Naive thymus-derived CD4-positive, alpha-beta T cell (primary cell): ENCODE measurements around the gene TEKT2. TPM values are rescaled to one million over a fixed set of nuclear protein-coding genes. Genes with fewer than 3 reads are reported as not detected.

Source experiments
- ATAC-seq: fragments of 150-1000 bp; cut with Tn5 transposase; 2 replicates; pipeline ENCODE4 v1.10.0; 2021; ENCODE audit warnings: mild to moderate bottlenecking, moderate library complexity
- CTCF ChIA-PET: fragments of 350-600 bp; sonication (Branson Sonifier 250); formaldehyde crosslinking; loops from one replicate; lab custom pipeline; 2021; ENCODE audit warnings: antibody characterized with exemption; lab: Charles Lee
- POLR2A ChIA-PET: fragments of 350-600 bp; sonication (Branson Sonifier 250); formaldehyde crosslinking; loops from one replicate; lab custom pipeline; 2021; ENCODE audit warnings: antibody characterized with exemption, inconsistent platforms; lab: Charles Lee
- DNase-seq, 9 donors: peaks; one replicate each; pipeline versions ENCODE4 v3.0.0 to v3.0.0-alpha.2; 2020 to 2022; ENCODE audit warnings: mixed read lengths in 1 of 9
- H3K27ac ChIP-seq: one replicate; pipeline ENCODE4 v1.7.0; 2013; ENCODE audit warnings: mild to moderate bottlenecking, low read depth, low read length, moderate library complexity
- H3K27me3 ChIP-seq, 2 donors: one replicate each; pipeline ENCODE4 v1.7.0; 2013; ENCODE audit warnings: low read length in 2 of 2, mild to moderate bottlenecking in 2 of 2, moderate library complexity in 2 of 2; ENCODE audit not compliant: control insufficient read depth in 2 of 2, insufficient read depth in 2 of 2
- H3K36me3 ChIP-seq, 3 experiments: 1 replicate in 2 of 3; 2 replicates in 1 of 3; pipeline ENCODE4 v1.7.0; 2013; ENCODE audit warnings: low read length in 3 of 3, mild to moderate bottlenecking in 3 of 3, moderate library complexity in 1 of 3; ENCODE audit not compliant: insufficient read depth in 3 of 3, control insufficient read depth in 2 of 3
- H3K4me1 ChIP-seq, 2 donors: one replicate each; pipeline ENCODE4 v1.7.0; 2013; ENCODE audit warnings: low read length in 2 of 2, mild to moderate bottlenecking in 2 of 2, moderate library complexity in 1 of 2; ENCODE audit not compliant: control insufficient read depth in 2 of 2, insufficient read depth in 2 of 2
- H3K4me3 ChIP-seq: 2 replicates; pipeline ENCODE4 v1.7.0; 2013; ENCODE audit warnings: mild to moderate bottlenecking, low read length
- H3K9me3 ChIP-seq, 3 experiments: 1 replicate in 2 of 3; 2 replicates in 1 of 3; pipeline ENCODE4 v1.7.0; 2013; ENCODE audit warnings: low read length in 3 of 3; ENCODE audit not compliant: control insufficient read depth in 2 of 3
- H3K27ac Mint-ChIP-seq, 9 donors: one replicate each; pipeline ENCODE4 v1.8.0; 2020 to 2022; ENCODE audit warnings: mixed read lengths in 9 of 9, mild to moderate bottlenecking in 8 of 9, moderate library complexity in 5 of 9, inconsistent platforms in 2 of 9
- H3K27me3 Mint-ChIP-seq, 5 donors: one replicate each; pipeline ENCODE4 v1.8.0; 2021 to 2022; ENCODE audit warnings: mixed read lengths in 5 of 5, mild to moderate bottlenecking in 1 of 5
- H3K36me3 Mint-ChIP-seq, 5 donors: one replicate each; pipeline ENCODE4 v1.8.0; 2020 to 2022; ENCODE audit warnings: mixed read lengths in 5 of 5, mild to moderate bottlenecking in 3 of 5, inconsistent platforms in 1 of 5
- H3K4me1 Mint-ChIP-seq, 7 donors: one replicate each; pipeline ENCODE4 v1.8.0; 2020 to 2022; ENCODE audit warnings: mixed read lengths in 7 of 7, mild to moderate bottlenecking in 3 of 7, inconsistent platforms in 1 of 7
- H3K4me3 Mint-ChIP-seq, 10 donors: one replicate each; pipeline ENCODE4 v1.8.0; 2020 to 2022; ENCODE audit warnings: mild to moderate bottlenecking in 10 of 10, mixed read lengths in 10 of 10, moderate library complexity in 6 of 10, inconsistent platforms in 2 of 10
- H3K9me3 Mint-ChIP-seq, 11 donors: one replicate each; pipeline ENCODE4 v1.8.0; 2020 to 2022; ENCODE audit warnings: mixed read lengths in 11 of 11, mild to moderate bottlenecking in 4 of 11, inconsistent platforms in 1 of 11, moderate library complexity in 1 of 11
- intact Hi-C, 2 donors: fragments of 100-400 bp; cut with micrococcal nuclease; formaldehyde crosslinking; loops; one replicate each; pipeline ENCODE4 v1.15.1; 2023
- polyA plus RNA-seq, 2 donors: library from polyadenylated mRNA; unstranded; fragments of 300-500 nt; fragmentation: Illumina TruSeq; gene quantifications; one replicate each; pipeline ENCODE4 v1.2.3, GENCODE V29; 2021
- total RNA-seq, 6 experiments: library from RNA in 5 of 6; stranded (reverse) in 5 of 6; gene quantifications; 1 replicate in 5 of 6; 2 replicates in 1 of 6; pipeline ENCODE4 v1.2.3 and lab custom pipeline; 2021 to 2026

Gene TEKT2
- under 1 TPM in 2 of 5 experiments, not detected in 3; 0.71 to 0.93 TPM for total RNA-seq
- not detected for polyA plus RNA-seq
- total RNA-seq (lab: John Stamatoyannopoulos, UW), result 0.81 reads per million

GRCh38 chr1:36083635-36084496, at the start of gene TEKT2:
Gene TEKT2 (plus strand): TSS chr1:36084094. CDS start chr1:36084922, 828 bp downstream.
- Histone ChIP-seq H3K27ac (no peak within 1 kb of the TSS), H3K27me3 (peaks cover 0 to 5% of the 10 kb centered on the region in 2 donors), H3K36me3 (peaks cover 0 to 2% (median 0%) of the 10 kb centered on the region in 3 experiments), H3K4me3 (no peak within 1 kb of the TSS), H3K9me3 (no peaks in the 10 kb centered on the region), H3K4me1 (peaks cover 4 to 5% of the 10 kb centered on the region in 2 donors)
- H3K4me1 Mint-ChIP-seq, result peaks cover 0 to 4% (median 0%) of the 10 kb centered on the region in 7 donors
- POLR2A ChIA-PET, result interaction anchor here (0.6 kb wide), 1 partner anchor 185 kb away, joined by 3 read pairs; no protein-coding TSS in a partner anchor
- peak within 1 kb of the TSS in 4 of 10 donors; percentile 10 to 49 (median 40) for H3K4me3 Mint-ChIP-seq
- H3K27me3 Mint-ChIP-seq, result peaks cover 20 to 42% (median 32%) of the 10 kb centered on the region in 5 donors
- intact Hi-C loops, result no loop called here
- H3K36me3 Mint-ChIP-seq, result no peaks in the 10 kb centered on the region
- H3K9me3 Mint-ChIP-seq, result no peaks in the 10 kb centered on the region
- DNase-seq (no peak), ATAC-seq (no peak)
- no peak within 1 kb of the TSS for H3K27ac Mint-ChIP-seq
- CTCF ChIA-PET, result interaction anchor here (1.5 kb wide), 1 partner anchor 202 kb away, joined by 3 read pairs; no protein-coding TSS in a partner anchor

GRCh38 chr1:36034692-36035091, 49.2 kb upstream of the TEKT2 start:
- Mint-ChIP-seq H3K4me1 (peaks cover 0 to 6% (median 0%) of the 10 kb centered on the region in 7 donors), H3K36me3 (peaks cover 0 to 49% (median 34%) of the 10 kb centered on the region in 5 donors), H3K27ac (peak overlapping the region in 1 of 9 donors; percentile 58), H3K27me3 (no peaks in the 10 kb centered on the region), H3K4me3 (no peak overlapping the region), H3K9me3 (no peaks in the 10 kb centered on the region)
- no peaks in the 10 kb centered on the region for H3K4me1 ChIP-seq
- ChIA-PET CTCF (no interaction called here), POLR2A (no interaction called here)
- peak; percentile 64 for ATAC-seq
- peaks cover under 1 to 33% (median 9%) of the 10 kb centered on the region in 3 experiments for H3K36me3 ChIP-seq
- intact Hi-C loops, result no loop called here
- DNase-seq, result no peak
- H3K4me3 ChIP-seq, result no peak overlapping the region
- no peaks in the 10 kb centered on the region for H3K27me3 ChIP-seq
- H3K9me3 ChIP-seq, result no peaks in the 10 kb centered on the region
- no peak overlapping the region for H3K27ac ChIP-seq

GRCh38 chr1:36035154-36035553, 48.7 kb upstream of the TEKT2 start:
- no peaks in the 10 kb centered on the region for H3K27me3 Mint-ChIP-seq
- ChIA-PET POLR2A (no interaction called here), CTCF (no interaction called here)
- no peaks in the 10 kb centered on the region for H3K9me3 Mint-ChIP-seq
- Histone ChIP-seq H3K9me3 (no peaks in the 10 kb centered on the region), H3K36me3 (peaks cover 5 to 37% (median 9%) of the 10 kb centered on the region in 3 experiments), H3K27ac (no peak overlapping the region), H3K4me3 (no peak overlapping the region), H3K4me1 (no peaks in the 10 kb centered on the region), H3K27me3 (no peaks in the 10 kb centered on the region)
- peak overlapping the region in 1 of 9 donors; percentile 58 for H3K27ac Mint-ChIP-seq
- H3K4me1 Mint-ChIP-seq, result peaks cover 0 to 6% (median 0%) of the 10 kb centered on the region in 7 donors
- DNase-seq (no peak), ATAC-seq (no peak)
- intact Hi-C loops, result no loop called here
- no peak overlapping the region for H3K4me3 Mint-ChIP-seq
- H3K36me3 Mint-ChIP-seq, result peaks cover 0 to 54% (median 37%) of the 10 kb centered on the region in 5 donors

- ChIA-PET POLR2A (no interaction called here), CTCF (no interaction called here)
- Mint-ChIP-seq H3K27ac (no peak overlapping the region), H3K36me3 (peaks cover 0 to 50% (median 41%) of the 10 kb centered on the region in 5 donors), H3K4me1 (no peaks in the 10 kb centered on the region), H3K9me3 (no peaks in the 10 kb centered on the region), H3K4me3 (no peak overlapping the region), H3K27me3 (no peaks in the 10 kb centered on the region)
- Histone ChIP-seq H3K4me1 (no peaks in the 10 kb centered on the region), H3K36me3 (peaks cover 0 to 45% (median 14%) of the 10 kb centered on the region in 3 experiments), H3K4me3 (no peak overlapping the region), H3K27me3 (no peaks in the 10 kb centered on the region), H3K9me3 (no peaks in the 10 kb centered on the region), H3K27ac (no peak overlapping the region)
- ATAC-seq, result no peak
- DNase-seq, result no peak
- intact Hi-C loops, result no loop called here
These were observed 43.7 kb upstream of the TEKT2 start for GRCh38 chr1:36040238-36040637.

- Mint-ChIP-seq H3K4me3 (no peak overlapping the region), H3K27ac (peak overlapping the region in 1 of 9 donors; percentile 0), H3K4me1 (peaks cover 0 to 5% (median 0%) of the 10 kb centered on the region in 7 donors), H3K27me3 (no peaks in the 10 kb centered on the region), H3K9me3 (peaks cover 0 to 8% (median 6%) of the 10 kb centered on the region in 11 donors), H3K36me3 (peaks cover 10 to 55% (median 46%) of the 10 kb centered on the region in 5 donors)
- DNase-seq, result no peak
- H3K4me1 ChIP-seq, result no peaks in the 10 kb centered on the region
- intact Hi-C loops, result no loop called here
- H3K9me3 ChIP-seq, result peaks cover 0 to 12% (median 0%) of the 10 kb centered on the region in 3 experiments
- no peaks in the 10 kb centered on the region for H3K27me3 ChIP-seq
- H3K36me3 ChIP-seq, result peaks cover 0 to 25% (median 0%) of the 10 kb centered on the region in 3 experiments
- ATAC-seq, result no peak
- ChIA-PET POLR2A (no interaction called here), CTCF (interaction anchor here (0.7 kb wide), 1 partner anchor 211 kb away, joined by 3 read pairs; no protein-coding TSS in a partner anchor)
- no peak overlapping the region for H3K27ac ChIP-seq
- no peak overlapping the region for H3K4me3 ChIP-seq
These were observed 32.1 kb upstream of the TEKT2 start for GRCh38 chr1:36051821-36052220.

GRCh38 chr1:36053978-36054377, 29.9 kb upstream of the TEKT2 start:
- no peak overlapping the region for H3K4me3 Mint-ChIP-seq
- Histone ChIP-seq H3K27ac (no peak overlapping the region), H3K4me1 (no peaks in the 10 kb centered on the region), H3K9me3 (no peaks in the 10 kb centered on the region), H3K27me3 (no peaks in the 10 kb centered on the region), H3K36me3 (peaks cover 0 to 12% (median 0%) of the 10 kb centered on the region in 3 experiments), H3K4me3 (no peak overlapping the region)
- DNase-seq (no peak), ATAC-seq (no peak)
- intact Hi-C loops, result no loop called here
- ChIA-PET CTCF (no interaction called here), POLR2A (interaction anchor here (0.6 kb wide), 1 partner anchor 19 kb away, joined by 3 read pairs; no protein-coding TSS in a partner anchor)
- H3K27me3 Mint-ChIP-seq, result no peaks in the 10 kb centered on the region
- peaks cover 0 to 33% (median 29%) of the 10 kb centered on the region in 5 donors for H3K36me3 Mint-ChIP-seq
- H3K9me3 Mint-ChIP-seq, result peaks cover 0 to under 1% (median 0%) of the 10 kb centered on the region in 11 donors
- H3K4me1 Mint-ChIP-seq, result peaks cover 0 to 5% (median 0%) of the 10 kb centered on the region in 7 donors
- no peak overlapping the region for H3K27ac Mint-ChIP-seq
